Choroid plexus epithelial cell (primary cell): ENCODE results near the gene CPT1A.

Experiments
- DNase-seq: peaks from one replicate; pipeline ENCODE4 v3.0.0-alpha.2; 2010; ENCODE audit warnings: low read depth
- H3K4me3 ChIP-seq: 2 replicates; pipeline ENCODE4 v1.5.1; 2011; ENCODE audit warnings: low read depth, mild to moderate bottlenecking, control low read depth, low read length, moderate library complexity
- TF ChIP-seq, protein P1 (sequence below): conservative IDR thresholded peaks from 2 replicates; pipeline ENCODE4 v1.5.1; 2011; ENCODE audit warnings: low read depth, mild to moderate bottlenecking, control low read depth, inconsistent platforms, low read length, moderate library complexity

CPT1A gene

DNA sequence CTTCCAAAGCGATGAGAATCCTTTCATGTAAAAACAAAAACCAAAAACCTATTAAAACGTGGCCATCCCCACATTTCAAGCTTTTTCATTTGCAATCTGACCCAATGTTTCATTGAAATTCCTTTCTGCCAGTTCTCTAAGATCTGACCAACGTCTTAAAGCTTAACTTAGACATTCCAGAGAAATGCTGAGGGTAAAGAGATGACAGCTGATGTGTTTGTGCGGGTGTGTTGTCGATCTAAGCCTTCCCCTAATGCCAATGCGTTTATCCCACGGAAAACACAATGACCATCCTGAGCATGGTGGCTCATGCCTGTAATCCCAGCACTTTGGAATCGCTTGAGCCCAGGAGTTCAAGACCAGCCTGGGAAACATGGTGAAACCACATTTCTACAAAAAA, 84.0 kb downstream of the CPT1A start:
- DNase-seq = no peak
- no peak overlapping the region for H3K4me3 ChIP-seq
- TF ChIP-seq, protein P1, sequence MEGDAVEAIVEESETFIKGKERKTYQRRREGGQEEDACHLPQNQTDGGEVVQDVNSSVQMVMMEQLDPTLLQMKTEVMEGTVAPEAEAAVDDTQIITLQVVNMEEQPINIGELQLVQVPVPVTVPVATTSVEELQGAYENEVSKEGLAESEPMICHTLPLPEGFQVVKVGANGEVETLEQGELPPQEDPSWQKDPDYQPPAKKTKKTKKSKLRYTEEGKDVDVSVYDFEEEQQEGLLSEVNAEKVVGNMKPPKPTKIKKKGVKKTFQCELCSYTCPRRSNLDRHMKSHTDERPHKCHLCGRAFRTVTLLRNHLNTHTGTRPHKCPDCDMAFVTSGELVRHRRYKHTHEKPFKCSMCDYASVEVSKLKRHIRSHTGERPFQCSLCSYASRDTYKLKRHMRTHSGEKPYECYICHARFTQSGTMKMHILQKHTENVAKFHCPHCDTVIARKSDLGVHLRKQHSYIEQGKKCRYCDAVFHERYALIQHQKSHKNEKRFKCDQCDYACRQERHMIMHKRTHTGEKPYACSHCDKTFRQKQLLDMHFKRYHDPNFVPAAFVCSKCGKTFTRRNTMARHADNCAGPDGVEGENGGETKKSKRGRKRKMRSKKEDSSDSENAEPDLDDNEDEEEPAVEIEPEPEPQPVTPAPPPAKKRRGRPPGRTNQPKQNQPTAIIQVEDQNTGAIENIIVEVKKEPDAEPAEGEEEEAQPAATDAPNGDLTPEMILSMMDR = no peak

DNA sequence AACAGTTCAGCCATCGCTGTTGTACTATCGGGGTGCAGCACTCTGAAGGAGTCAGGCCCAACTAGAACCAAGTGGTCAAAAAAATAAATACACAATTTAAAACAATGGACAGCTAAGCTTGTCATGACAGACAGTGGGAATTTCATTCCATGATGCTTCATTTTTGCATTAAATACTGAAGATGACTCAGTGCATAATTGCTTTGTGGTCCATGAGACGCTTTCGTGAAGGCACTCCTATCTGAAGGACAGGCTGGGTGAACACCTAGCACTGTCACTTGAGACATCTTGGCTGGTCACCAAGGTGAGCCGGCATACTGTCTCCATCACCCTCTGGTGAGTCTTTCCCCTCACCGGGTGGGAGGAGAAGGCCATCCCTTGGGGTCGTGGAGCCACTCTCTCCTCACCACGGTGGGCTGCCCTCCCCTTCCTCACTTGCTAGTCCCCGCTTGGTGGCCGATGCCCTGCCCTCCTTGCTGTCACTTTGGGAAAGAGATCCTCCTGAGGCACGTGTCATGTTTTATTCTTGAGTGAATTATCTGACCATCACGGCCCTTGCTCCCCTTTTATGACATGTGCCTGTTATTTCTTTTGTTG, 85.4 kb downstream of the CPT1A start:
- TF ChIP-seq, protein P1 = no peak
- DNase-seq = no peak
- no peak overlapping the region for H3K4me3 ChIP-seq

- DNase-seq = no peak
- TF ChIP-seq, protein P1 = no peak
These were observed 88.4 kb downstream of the CPT1A start for GRCh38 chr11:68753300-68753699.

GRCh38 chr11:68751331-68751856, 90.3 kb downstream of the CPT1A start, which contains the start of gene TESMIN:
Gene TESMIN, minus strand, starts transcription at chr11:68751520. Its CDS starts 860 bp downstream, at chr11:68750660.
- peak within 1 kb of the TSS; percentile 41 for H3K4me3 ChIP-seq
- TF ChIP-seq, protein P1 = no peak
- DNase-seq = peak; percentile 63

More at GRCh38 chr11:68753300-68753699, 88.4 kb downstream of the CPT1A start:
- H3K4me3 ChIP-seq = no peak overlapping the region

DNA sequence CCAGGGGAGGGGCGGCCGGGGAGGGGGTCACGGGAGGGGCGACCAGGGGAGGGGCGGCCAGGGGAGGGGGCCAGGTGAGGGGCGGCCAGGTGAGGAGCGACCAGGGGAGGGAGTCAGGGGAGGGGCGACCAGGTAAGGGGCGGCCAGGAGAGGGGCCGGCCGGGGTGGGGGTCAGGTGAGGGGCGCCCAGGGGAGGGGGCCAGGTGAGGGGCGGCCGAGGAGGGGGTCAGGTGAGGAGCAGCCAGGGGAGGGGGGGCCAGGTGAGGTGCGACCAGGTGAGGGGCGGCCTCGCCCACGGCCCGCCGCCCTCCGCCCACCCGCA, 90.8 kb downstream of the CPT1A start:
- no peak overlapping the region for H3K4me3 ChIP-seq
- no peak for DNase-seq
- TF ChIP-seq, protein P1 = no peak

DNA sequence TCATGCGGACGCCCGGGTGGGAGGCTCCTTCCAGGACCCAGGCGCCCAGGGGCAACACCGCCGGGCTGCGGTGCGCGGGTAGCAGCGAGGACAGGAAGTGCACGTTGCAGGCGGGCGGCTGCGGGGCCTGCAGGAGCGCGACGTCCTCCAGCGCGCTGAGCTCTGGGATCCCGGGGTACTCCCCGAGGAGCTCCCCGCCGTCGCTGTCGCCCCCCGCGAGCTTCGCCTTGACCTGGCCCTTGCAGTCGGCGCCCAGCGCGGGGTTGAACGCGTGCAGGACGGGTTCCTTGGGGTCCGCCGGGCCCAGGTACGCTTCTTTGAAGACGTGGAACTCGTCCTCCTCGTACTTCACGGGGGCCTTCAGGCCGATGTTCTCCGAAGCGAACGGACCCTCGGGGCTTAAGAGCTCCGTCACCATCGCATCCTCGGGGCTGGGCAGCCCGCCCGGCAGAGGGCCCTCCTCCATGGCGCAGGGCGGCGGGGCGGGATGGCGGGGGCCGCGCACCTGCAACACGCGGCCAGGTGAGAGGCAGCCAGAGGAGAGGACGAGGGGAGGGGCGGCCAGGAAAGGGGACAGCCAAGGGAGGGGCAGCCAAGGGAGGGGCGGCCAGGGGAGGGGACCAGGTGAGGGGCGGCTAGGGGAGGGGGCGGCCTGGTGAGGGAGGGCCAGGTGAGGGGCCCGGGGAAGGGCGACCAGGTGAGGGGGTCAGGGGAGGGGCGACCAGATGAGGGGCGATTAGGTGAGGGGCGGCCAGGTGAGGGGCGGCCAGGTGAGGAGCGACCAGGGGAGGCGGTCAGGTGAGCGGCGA, 91.3 kb downstream of the CPT1A start:
- H3K4me3 ChIP-seq = no peak overlapping the region
- TF ChIP-seq, protein P1 = no peak
- DNase-seq = no peak
